A673 (cell line): Measurements from ENCODE around the gene CNKSR1. TPM values are rescaled to one million over a fixed set of nuclear protein-coding genes. Genes with fewer than 3 reads are reported as not detected.

Experiments
- BruUV-seq: library from RNA; stranded (reverse); fragments of 400-500 nt; replicated peaks from 2 replicates; lab custom pipeline; 2021; lab: Mats Ljungman, UMichigan
- CTCF ChIA-PET: fragments of 300-600 bp; sonication (Branson Sonifier 250); formaldehyde crosslinking; loops from one replicate; lab custom pipeline; 2022; ENCODE audit warnings: antibody characterized with exemption; lab: Charles Lee
- POLR2A ChIA-PET: fragments of 300-600 bp; sonication (Branson Sonifier 250); formaldehyde crosslinking; loops from one replicate; lab custom pipeline; 2022; ENCODE audit warnings: antibody characterized with exemption; ENCODE audit not compliant: low non-redundant PET; lab: Charles Lee
- DNase-seq: peaks from one replicate; pipeline ENCODE4 v3.0.0-alpha.2; 2015; ENCODE audit warnings: low spot score
- H3K27ac ChIP-seq: fragments of 200-600 bp; sonication (generic); 2 replicates; pipeline ENCODE4 v1.5.1; 2016; ENCODE audit warnings: mixed run types, low read depth, mild to moderate bottlenecking, mixed read lengths, antibody characterized with exemption, low read length; ENCODE audit not compliant: poor library complexity, severe bottlenecking
- H3K27me3 ChIP-seq: fragments of 200-600 bp; sonication (generic); replicated peaks from 2 replicates; pipeline ENCODE4 v1.6.1; 2017; ENCODE audit warnings: mixed run types, low read depth, mild to moderate bottlenecking, mixed read lengths, antibody characterized with exemption, low read length; ENCODE audit not compliant: insufficient read depth, poor library complexity
- H3K36me3 ChIP-seq: fragments of 200-600 bp; sonication (generic); 2 replicates; pipeline ENCODE4 v1.6.1; 2016; ENCODE audit warnings: mixed run types, mild to moderate bottlenecking, mixed read lengths, antibody characterized with exemption, low read length; ENCODE audit not compliant: insufficient read depth, poor library complexity, severe bottlenecking
- H3K4me1 ChIP-seq: fragments of 200-600 bp; sonication (generic); 2 replicates; pipeline ENCODE4 v1.6.1; 2017; ENCODE audit warnings: mixed run types, mild to moderate bottlenecking, mixed read lengths, antibody characterized with exemption, low read length; ENCODE audit not compliant: insufficient read depth, poor library complexity, severe bottlenecking
- H3K4me3 ChIP-seq: fragments of 200-600 bp; sonication (generic); 2 replicates; pipeline ENCODE4 v1.5.1; 2016; ENCODE audit warnings: low read depth, mixed run types, mild to moderate bottlenecking, mixed read lengths, low read length; ENCODE audit not compliant: poor library complexity, severe bottlenecking
- H3K9me3 ChIP-seq: fragments of 200-600 bp; sonication (generic); 2 replicates; pipeline ENCODE4 v1.6.1; 2016; ENCODE audit warnings: mixed run types, low read depth, mild to moderate bottlenecking, mixed read lengths, antibody characterized with exemption, low read length; ENCODE audit not compliant: poor library complexity, severe bottlenecking
- EZH2 ChIP-seq: fragments of 200-600 bp; sonication (generic); IDR thresholded peaks from 2 replicates; pipeline ENCODE4 v1.6.1; 2017; ENCODE audit warnings: borderline replicate concordance, low read depth, mild to moderate bottlenecking, mixed read lengths, antibody characterized with exemption, low read length; ENCODE audit not compliant: poor library complexity, severe bottlenecking
- intact Hi-C: fragments of 100-400 bp; cut with micrococcal nuclease; formaldehyde crosslinking; loops from one replicate; pipeline ENCODE4 v1.10.0; 2022; ENCODE audit not compliant: unreplicated experiment
- total RNA-seq: library from RNA; stranded (reverse); gene quantifications from 2 replicates; pipeline ENCODE4 v1.2.3, GENCODE V29; 2021
- TF ChIP-seq, protein P1 (sequence below): fragments of 300-800, 200-600 bp; sonication (generic); conservative IDR thresholded peaks from 2 replicates; pipeline ENCODE4 v1.5.1; 2017; ENCODE audit warnings: low read depth, mild to moderate bottlenecking, antibody characterized with exemption, low read length, moderate library complexity, mixed read lengths

Gene CNKSR1
- total RNA-seq, 1 experiment from 2014 or later: 1.8 TPM

GRCh38 chr1:26170472-26170821 is 6.8 kb upstream of the CNKSR1 start:
- ChIA-PET POLR2A (no interaction called here), CTCF (interaction anchor here (1.2 to 1.6 kb wide), 2 partner anchors 14 to 25 kb away, joined by 5 to 6 read pairs; no protein-coding TSS in a partner anchor)
- intact Hi-C loops: no loop called here
- TF ChIP-seq, protein P1, sequence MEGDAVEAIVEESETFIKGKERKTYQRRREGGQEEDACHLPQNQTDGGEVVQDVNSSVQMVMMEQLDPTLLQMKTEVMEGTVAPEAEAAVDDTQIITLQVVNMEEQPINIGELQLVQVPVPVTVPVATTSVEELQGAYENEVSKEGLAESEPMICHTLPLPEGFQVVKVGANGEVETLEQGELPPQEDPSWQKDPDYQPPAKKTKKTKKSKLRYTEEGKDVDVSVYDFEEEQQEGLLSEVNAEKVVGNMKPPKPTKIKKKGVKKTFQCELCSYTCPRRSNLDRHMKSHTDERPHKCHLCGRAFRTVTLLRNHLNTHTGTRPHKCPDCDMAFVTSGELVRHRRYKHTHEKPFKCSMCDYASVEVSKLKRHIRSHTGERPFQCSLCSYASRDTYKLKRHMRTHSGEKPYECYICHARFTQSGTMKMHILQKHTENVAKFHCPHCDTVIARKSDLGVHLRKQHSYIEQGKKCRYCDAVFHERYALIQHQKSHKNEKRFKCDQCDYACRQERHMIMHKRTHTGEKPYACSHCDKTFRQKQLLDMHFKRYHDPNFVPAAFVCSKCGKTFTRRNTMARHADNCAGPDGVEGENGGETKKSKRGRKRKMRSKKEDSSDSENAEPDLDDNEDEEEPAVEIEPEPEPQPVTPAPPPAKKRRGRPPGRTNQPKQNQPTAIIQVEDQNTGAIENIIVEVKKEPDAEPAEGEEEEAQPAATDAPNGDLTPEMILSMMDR: no peak
- TF ChIP-seq EZH2: no peak
- BruUV-seq: TSS peak; percentile 88
- H3K36me3 ChIP-seq: peaks cover 4% of the 10 kb centered on the region
- H3K9me3 ChIP-seq: no peaks in the 10 kb centered on the region
- peaks cover 17% of the 10 kb centered on the region for H3K4me1 ChIP-seq
- H3K27ac ChIP-seq: peak overlapping the region; percentile 94
- DNase-seq: no peak
- H3K4me3 ChIP-seq: peak overlapping the region; percentile 91
- no peaks in the 10 kb centered on the region for H3K27me3 ChIP-seq

GRCh38 chr1:26171084-26172072 is 5.9 kb upstream of the CNKSR1 start, which contains the start of gene ZNF593OS:
ZNF593OS (minus strand) TSS chr1:26171832; CDS start chr1:26171661, 171 bp downstream.
- ChIA-PET POLR2A (no interaction called here), CTCF (no interaction called here)
- peak within 1 kb of the TSS; percentile 91 for H3K4me3 ChIP-seq
- TF ChIP-seq, protein P1: no peak
- TF ChIP-seq EZH2: no peak
- no peaks in the 10 kb centered on the region for H3K27me3 ChIP-seq
- H3K27ac ChIP-seq: peak within 1 kb of the TSS; percentile 94
- peaks cover 17% of the 10 kb centered on the region for H3K4me1 ChIP-seq
- DNase-seq: no peak
- no TSS peak for BruUV-seq
- intact Hi-C loops: no loop called here
- H3K36me3 ChIP-seq: peaks cover 4% of the 10 kb centered on the region
- no peaks in the 10 kb centered on the region for H3K9me3 ChIP-seq

DNA sequence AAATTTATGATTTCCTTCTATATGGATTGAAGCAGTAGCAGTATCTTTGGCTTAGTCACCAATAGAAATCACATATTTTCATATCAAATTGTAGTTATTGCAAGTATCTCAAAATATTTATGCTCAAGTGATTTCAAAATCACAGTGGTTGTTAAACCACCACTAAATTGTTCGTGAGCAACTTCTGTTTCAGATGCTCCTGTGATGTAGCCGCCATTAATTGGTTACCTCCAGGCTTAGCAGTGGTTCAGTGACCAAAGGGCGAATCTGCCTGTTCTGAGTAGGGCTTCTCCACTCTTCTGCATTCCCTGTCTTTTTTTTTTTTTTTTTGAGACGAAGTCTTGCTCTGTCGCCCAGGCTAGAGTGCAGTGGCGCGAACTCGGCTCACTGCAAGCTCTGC is 1.9 kb upstream of the CNKSR1 start:
- H3K27me3 ChIP-seq: no peaks in the 10 kb centered on the region
- intact Hi-C loops: no loop called here
- no peak overlapping the region for H3K27ac ChIP-seq
- peaks cover 4% of the 10 kb centered on the region for H3K36me3 ChIP-seq
- no peak for DNase-seq
- CTCF ChIA-PET: no interaction called here
- H3K4me1 ChIP-seq: peaks cover 5% of the 10 kb centered on the region
- H3K9me3 ChIP-seq: no peaks in the 10 kb centered on the region
- POLR2A ChIA-PET: no interaction called here
- no peak overlapping the region for H3K4me3 ChIP-seq
- BruUV-seq: no TSS peak
- TF ChIP-seq EZH2: no peak
- TF ChIP-seq, protein P1: no peak
